Measurements from ENCODE around the gene DAB2IP. TPM values are rescaled to one million over a fixed set of nuclear protein-coding genes. Genes with fewer than 3 reads are reported as not detected.

Gene DAB2IP
- total and polyA plus RNA-seq, 4 donors = 2.3 to 13.1 (median 5.4) TPM

- TF ChIP-seq NR2F2 (IDR thresholded peaks at IDR 0.05) (no peak), GABPA (IDR thresholded peaks at IDR 0.05 in 1 of 2, conservative IDR thresholded peaks at IDR 0.05 in 1 of 2) (no peak), REST (IDR thresholded peaks at IDR 0.05) (no peak), FOXA2 (IDR thresholded peaks at IDR 0.05) (no peak), FOXA1 (IDR thresholded peaks at IDR 0.05) (no peak)
Measured at GRCh38 chr9:121612511-121612998, 38.9 kb upstream of the DAB2IP start (continued).

- H3K27me3 ChIP-seq (ENCODE audit: control insufficient read depth in 4 of 4, insufficient read depth in 4 of 4, low read length in 3 of 4) = no peaks in the 10 kb centered on the region
Measured at GRCh38 chr9:121613009-121613752, 38.3 kb upstream of the DAB2IP start.

More at GRCh38 chr9:121613009-121613752, 38.3 kb upstream of the DAB2IP start:
- Histone ChIP-seq H3K36me3 (ENCODE audit: control insufficient read depth in 4 of 4, insufficient read depth in 3 of 4, low read depth in 1 of 4, low read length in 3 of 4) (no peaks in the 10 kb centered on the region), H3K4me3 (ENCODE audit: low read depth in 1 of 3, low read length in 3 of 3) (no peak overlapping the region), H3K9me3 (ENCODE audit: control insufficient read depth in 4 of 4, low read length in 3 of 4) (no peaks in the 10 kb centered on the region), H3K4me1 (ENCODE audit: control insufficient read depth in 4 of 4, insufficient read depth in 4 of 4, low read length in 3 of 4) (peaks cover 8 to 29% (median 25%) of the 10 kb centered on the region in 4 donors), H3K27ac (ENCODE audit: low read depth in 1 of 2, low read length in 2 of 2) (peak overlapping the region in 1 of 2 donors; percentile 68), H3K9ac (ENCODE audit: low read depth in 1 of 2, low read length in 2 of 2) (no peak overlapping the region)
- DNase-seq (ENCODE audit: low spot score) = no peak
- no peak for TF ChIP-seq HNF4G (IDR thresholded peaks at IDR 0.05)
- TF ChIP-seq JUND (IDR thresholded peaks at IDR 0.05) = no peak
- no peak for TF ChIP-seq FOXA1 (IDR thresholded peaks at IDR 0.05)
- TF ChIP-seq FOXA2 (IDR thresholded peaks at IDR 0.05) = no peak
- no peak for TF ChIP-seq SP1 (IDR thresholded peaks at IDR 0.05)
- no peak for TF ChIP-seq EGR1 (IDR thresholded peaks at IDR 0.05; ENCODE audit: low read depth in 2 of 2)
- TF ChIP-seq YY1 (IDR thresholded peaks at IDR 0.05) = no peak
- TF ChIP-seq RXRA (IDR thresholded peaks at IDR 0.05) = no peak
- TF ChIP-seq TAF1 (conservative IDR thresholded peaks at IDR 0.05) = no peak
- no peak for TF ChIP-seq HNF4A (conservative IDR thresholded peaks at IDR 0.05)
- TF ChIP-seq REST (IDR thresholded peaks at IDR 0.05) = no peak
- 64% methylated on average over 11 of the region's 11 CpGs for WGBS

Measured in liver (tissue), 9 donors.